Common myeloid progenitor, CD34-positive (primary cell): ENCODE measurements around the gene KCTD3. TPM values are rescaled to one million over a fixed set of nuclear protein-coding genes. Genes with fewer than 3 reads are reported as not detected.

Experiments used
- CTCF ChIA-PET: fragments of 350-600 bp; sonication (Branson Sonifier 250); formaldehyde crosslinking; loops from one replicate; lab custom pipeline; 2021; ENCODE audit warnings: antibody characterized with exemption; lab: Charles Lee
- POLR2A ChIA-PET: fragments of 350-600 bp; sonication (Branson Sonifier 250); formaldehyde crosslinking; loops from one replicate; lab custom pipeline; 2021; ENCODE audit warnings: antibody characterized with exemption; lab: Charles Lee
- DNase-seq, 3 donors: peaks; one replicate each; pipeline versions ENCODE4 v3.0.0 to v3.0.0-alpha.2; 2013
- H3K27ac ChIP-seq, 2 experiments: 1 replicate in 1 of 2; 2 replicates in 1 of 2; pipeline ENCODE4 v1.7.0; 2013; ENCODE audit warnings: inconsistent platforms in 2 of 2, low read length in 2 of 2, mild to moderate bottlenecking in 2 of 2, low read depth in 1 of 2, moderate library complexity in 1 of 2; ENCODE audit not compliant: severe bottlenecking in 2 of 2, insufficient read depth in 1 of 2, poor library complexity in 1 of 2
- H3K27me3 ChIP-seq, 5 experiments: replicated peaks in 2 of 5; 1 replicate in 3 of 5; 2 replicates in 2 of 5; pipeline versions ENCODE4 v1.6.1 to v1.7.0; 2013; ENCODE audit warnings: low read length in 4 of 5, mild to moderate bottlenecking in 2 of 5, moderate library complexity in 2 of 5, inconsistent platforms in 1 of 5; ENCODE audit not compliant: insufficient read depth in 5 of 5, control insufficient read depth in 4 of 5
- H3K36me3 ChIP-seq, 4 experiments: 1 replicate in 2 of 4; 2 replicates in 2 of 4; pipeline versions ENCODE4 v1.6.1 to v1.7.0; 2013; ENCODE audit warnings: low read length in 3 of 4, control low read depth in 1 of 4, mild to moderate bottlenecking in 1 of 4; ENCODE audit not compliant: control insufficient read depth in 4 of 4, insufficient read depth in 4 of 4
- H3K4me1 ChIP-seq, 4 experiments: 1 replicate in 3 of 4; 2 replicates in 1 of 4; pipeline versions ENCODE4 v1.6.1 to v1.7.1; 2013; ENCODE audit warnings: low read length in 3 of 4, mild to moderate bottlenecking in 3 of 4, control low read depth in 1 of 4, inconsistent platforms in 1 of 4, moderate library complexity in 1 of 4; ENCODE audit not compliant: control insufficient read depth in 4 of 4, insufficient read depth in 4 of 4; ENCODE audit errors: control extremely low read depth in 1 of 4
- H3K4me3 ChIP-seq, 7 experiments: 1 replicate in 4 of 7; 2 replicates in 3 of 7; pipeline versions ENCODE4 v1.5.1 to v1.7.0; 2013; ENCODE audit warnings: mild to moderate bottlenecking in 7 of 7, low read length in 6 of 7, moderate library complexity in 6 of 7, inconsistent platforms in 2 of 7, low read depth in 2 of 7, control low read depth in 1 of 7; ENCODE audit not compliant: insufficient read depth in 4 of 7, control insufficient read depth in 1 of 7; ENCODE audit errors: extremely low read depth in 1 of 7
- H3K9me3 ChIP-seq, 5 experiments: 1 replicate in 4 of 5; 2 replicates in 1 of 5; pipeline versions ENCODE4 v1.6.1 to v1.7.1; 2013; ENCODE audit warnings: low read length in 4 of 5, mild to moderate bottlenecking in 2 of 5, inconsistent platforms in 1 of 5, low read depth in 1 of 5, moderate library complexity in 1 of 5; ENCODE audit not compliant: control insufficient read depth in 4 of 5, insufficient read depth in 2 of 5; ENCODE audit errors: control extremely low read depth in 1 of 5
- whole genome bisulfite sequencing: methylation state at CpG from one replicate; pipeline ENCODE4 v1.1.5; 2013; ENCODE audit not compliant: insufficient coverage; 5-methylcytosine and 5-hydroxymethylcytosine counted together
- polyA plus RNA-seq: library from polyadenylated mRNA; unstranded; fragments of 120-200 nt; gene quantifications from one replicate; pipeline ENCODE4 v1.2.1, GENCODE V29; 2013

KCTD3 gene
- polyA plus RNA-seq: 32.1 TPM

DNA sequence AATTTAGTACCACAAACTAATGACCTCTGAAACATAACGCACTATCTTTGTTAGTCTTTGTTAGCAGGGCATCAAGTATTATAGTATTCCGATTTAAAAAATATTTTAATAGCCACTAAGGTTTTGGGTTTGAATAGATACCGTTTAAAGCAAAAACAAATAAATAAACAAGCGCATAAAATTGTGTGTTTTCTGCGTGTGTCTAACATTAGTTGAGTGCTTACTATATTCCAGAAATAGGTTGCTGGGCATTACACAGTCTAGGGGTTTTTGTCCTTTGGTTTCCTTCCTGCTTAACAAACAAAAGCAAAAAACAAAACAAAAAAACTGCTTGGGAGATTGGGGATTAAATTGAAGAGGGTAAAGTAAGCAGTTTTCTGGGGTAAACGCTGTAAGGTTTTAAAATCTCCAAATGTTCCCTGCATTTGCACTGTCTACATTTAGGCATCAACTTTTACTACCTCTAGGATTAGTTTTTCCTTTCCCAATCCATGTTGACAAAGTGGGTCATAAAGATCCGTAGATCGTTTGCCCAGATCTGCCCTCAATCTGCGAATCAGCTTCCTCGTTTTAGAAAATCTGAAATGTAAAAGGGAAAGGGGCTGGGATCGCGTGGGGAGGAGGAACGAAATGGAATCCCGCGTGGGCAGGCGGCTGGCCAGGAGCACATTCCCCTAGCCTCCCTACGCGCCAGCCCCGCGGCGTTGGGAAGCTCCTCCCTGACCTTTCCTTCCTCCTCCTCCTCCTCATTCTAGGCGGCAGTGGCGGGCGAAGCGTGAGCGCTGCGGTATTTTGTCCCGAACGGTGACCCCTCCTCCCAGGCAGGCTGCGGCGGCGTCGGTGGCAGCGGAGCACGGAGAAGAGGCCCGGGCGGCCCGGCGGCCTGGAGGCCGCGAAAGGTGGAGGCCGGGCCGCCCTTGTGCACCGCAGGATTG, at the start of gene KCTD3:
Gene KCTD3, plus strand, starts transcription at position 749 of the 935 bp plus-strand sequence. CDS start 382 bp downstream, outside the sequence.
- 6% methylated on average over 13 of the region's 44 CpGs for WGBS
- Histone ChIP-seq H3K36me3 (no peaks in the 10 kb centered on the region), H3K9me3 (no peaks in the 10 kb centered on the region), H3K27ac (peak within 1 kb of the TSS; percentile 61 to 88), H3K27me3 (no peaks in the 10 kb centered on the region), H3K4me3 (peak within 1 kb of the TSS; percentile 84 to 98 (median 92)), H3K4me1 (peaks cover 9 to 19% (median 12%) of the 10 kb centered on the region in 4 experiments)
- ChIA-PET POLR2A (no interaction called here), CTCF (no interaction called here)
- DNase-seq: peak; percentile 70 to 79 (median 74)

- ChIA-PET CTCF (no interaction called here), POLR2A (no interaction called here)
- no peak overlapping the region for H3K4me3 ChIP-seq
- no peak overlapping the region for H3K27ac ChIP-seq
- no peaks in the 10 kb centered on the region for H3K36me3 ChIP-seq
- no peaks in the 10 kb centered on the region for H3K27me3 ChIP-seq
- no peaks in the 10 kb centered on the region for H3K4me1 ChIP-seq
- peak in 1 of 3 donors; percentile 14 for DNase-seq
- no peaks in the 10 kb centered on the region for H3K9me3 ChIP-seq
- 61% methylated on average over 3 of the region's 4 CpGs for WGBS
Observed at GRCh38 chr1:215517441-215517891, 49.6 kb upstream of the KCTD3 start.

DNA sequence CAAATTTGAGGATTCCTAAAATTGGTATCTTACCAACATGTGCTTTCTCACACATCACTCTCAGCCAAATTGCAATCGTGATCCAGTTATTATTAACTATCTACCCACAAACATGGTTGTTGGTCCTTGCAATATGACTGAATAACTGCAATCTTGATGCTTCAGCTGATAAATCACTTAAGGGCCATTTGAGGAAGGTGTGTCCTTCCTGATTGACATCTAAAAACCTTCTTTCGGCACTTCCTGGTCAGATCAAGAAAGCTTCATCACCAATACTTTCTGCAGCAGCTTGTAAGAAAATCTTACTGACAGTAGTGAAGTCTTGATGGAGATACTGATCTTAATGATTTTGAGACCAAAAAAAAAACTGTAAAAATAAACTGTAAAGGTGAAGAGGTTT, 48.5 kb upstream of the KCTD3 start:
- H3K27ac ChIP-seq: no peak overlapping the region
- CTCF ChIA-PET: no interaction called here
- H3K36me3 ChIP-seq: no peaks in the 10 kb centered on the region

GRCh38 chr1:215521279-215521678, 45.8 kb upstream of the KCTD3 start:
- WGBS: 100% methylated on average over 1 of the region's 3 CpGs
- Histone ChIP-seq H3K9me3 (no peaks in the 10 kb centered on the region), H3K36me3 (no peaks in the 10 kb centered on the region), H3K4me1 (no peaks in the 10 kb centered on the region), H3K4me3 (no peak overlapping the region), H3K27ac (no peak overlapping the region), H3K27me3 (no peaks in the 10 kb centered on the region)
- POLR2A ChIA-PET: no interaction called here
- CTCF ChIA-PET: no interaction called here
- DNase-seq: no peak

More for the DNA sequence above, 48.5 kb upstream of the KCTD3 start:
- WGBS: 100% methylated on average over 1 of the region's 2 CpGs
- Histone ChIP-seq H3K4me1 (no peaks in the 10 kb centered on the region), H3K27me3 (no peaks in the 10 kb centered on the region), H3K4me3 (no peak overlapping the region), H3K9me3 (no peaks in the 10 kb centered on the region)
- DNase-seq: no peak
- POLR2A ChIA-PET: no interaction called here

DNA sequence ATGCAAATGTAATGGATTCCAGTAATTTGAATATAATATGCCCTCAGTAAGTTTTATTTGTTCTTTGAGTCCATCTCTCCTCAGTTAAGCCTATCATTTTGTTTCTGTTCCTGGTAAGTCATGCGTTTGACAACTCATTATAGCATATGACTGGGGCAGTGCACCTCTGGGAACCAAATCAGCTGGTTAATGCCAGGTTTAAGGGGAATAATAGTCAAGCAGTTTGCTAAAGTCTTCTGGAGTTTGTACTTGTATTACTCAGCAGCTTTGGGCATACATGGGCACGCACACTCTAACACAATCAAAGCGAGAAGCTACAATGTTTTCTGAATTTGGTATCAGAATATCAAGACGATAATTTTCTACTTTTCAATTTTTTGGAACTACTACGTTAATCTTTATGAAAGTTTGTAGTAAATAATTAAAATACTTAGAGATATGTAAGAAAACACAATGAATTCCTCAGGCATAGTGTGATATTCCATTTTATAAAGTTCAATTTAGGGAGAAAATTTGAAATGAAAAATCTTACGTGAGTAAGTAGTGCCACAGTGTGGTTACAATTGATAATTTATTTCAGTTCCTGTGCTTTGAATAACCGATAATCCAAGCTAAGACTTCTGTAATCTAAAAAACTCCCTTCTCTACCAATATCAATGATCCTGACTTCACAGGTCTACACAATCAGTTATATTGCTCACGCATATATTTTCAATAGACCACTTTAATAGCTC, 43.8 kb upstream of the KCTD3 start:
- H3K4me1 ChIP-seq: no peaks in the 10 kb centered on the region
- H3K27me3 ChIP-seq: no peaks in the 10 kb centered on the region
- H3K27ac ChIP-seq: no peak overlapping the region
- 81% methylated on average over 4 of the region's 8 CpGs for WGBS
- ChIA-PET POLR2A (no interaction called here), CTCF (interaction anchor here (0.7 kb wide), 1 partner anchor 9 kb away, joined by 3 read pairs; no protein-coding TSS in a partner anchor)
- H3K36me3 ChIP-seq: no peaks in the 10 kb centered on the region
- H3K4me3 ChIP-seq: no peak overlapping the region
- H3K9me3 ChIP-seq: no peaks in the 10 kb centered on the region
- DNase-seq: no peak

GRCh38 chr1:215523906-215524305, 43.2 kb upstream of the KCTD3 start:
- no peaks in the 10 kb centered on the region for H3K27me3 ChIP-seq
- CTCF ChIA-PET: interaction anchor here (0.7 kb wide), 1 partner anchor 9 kb away, joined by 3 read pairs; no protein-coding TSS in a partner anchor
- no peaks in the 10 kb centered on the region for H3K36me3 ChIP-seq
- H3K4me1 ChIP-seq: no peaks in the 10 kb centered on the region
- WGBS: no CpG with 5 or more reads among the region's 2 CpGs
- H3K9me3 ChIP-seq: no peaks in the 10 kb centered on the region
- H3K4me3 ChIP-seq: no peak overlapping the region
- POLR2A ChIA-PET: no interaction called here
- H3K27ac ChIP-seq: no peak overlapping the region
- no peak for DNase-seq
